Karpas-422 (cell line): ENCODE data around the gene IGSF23. TPM values are rescaled to one million over a fixed set of nuclear protein-coding genes. Genes with fewer than 3 reads are reported as not detected.
"Not testable (repeated sequence)": the region's sequence is repeated elsewhere in the genome, so short reads cannot be mapped to it uniquely, and the experiment has no call there.

Experiments used
- DNase-seq: peaks from one replicate; pipeline ENCODE4 v3.0.0-alpha.2; 2015
- H2AFZ ChIP-seq: fragments of 200-600 bp; sonication (generic); 2 replicates; pipeline ENCODE4 v1.6.1; 2014; ENCODE audit warnings: antibody characterized with exemption, low read length, mixed read lengths
- H3K27ac ChIP-seq: fragments of 200-600 bp; sonication (generic); 2 replicates; pipeline ENCODE4 v1.5.1; 2014; ENCODE audit warnings: mild to moderate bottlenecking, low read length, moderate library complexity
- H3K27me3 ChIP-seq: fragments of 200-600 bp; sonication (generic); 2 replicates; pipeline ENCODE4 v1.6.1; 2014; ENCODE audit warnings: low read length, mixed read lengths
- H3K36me3 ChIP-seq: fragments of 200-600 bp; sonication (generic); 2 replicates; pipeline ENCODE4 v1.6.1; 2014; ENCODE audit warnings: low read length, mixed read lengths; ENCODE audit not compliant: insufficient read depth
- H3K4me1 ChIP-seq: fragments of 200-600 bp; sonication (generic); 2 replicates; pipeline ENCODE4 v1.6.1; 2014; ENCODE audit warnings: mild to moderate bottlenecking, low read length, mixed read lengths
- H3K4me2 ChIP-seq: fragments of 200-600 bp; sonication (generic); 2 replicates; pipeline ENCODE4 v1.6.1; 2014; ENCODE audit warnings: low read length, low read depth, mild to moderate bottlenecking; ENCODE audit not compliant: poor library complexity, severe bottlenecking
- H3K4me3 ChIP-seq: fragments of 200-600 bp; sonication (generic); 2 replicates; pipeline ENCODE4 v1.5.1; 2014; ENCODE audit warnings: mild to moderate bottlenecking, antibody characterized with exemption, low read length, mixed read lengths
- H3K79me2 ChIP-seq: fragments of 200-600 bp; sonication (generic); 2 replicates; pipeline ENCODE4 v1.6.1; 2014; ENCODE audit warnings: mild to moderate bottlenecking, low read length, mixed read lengths
- H3K9ac ChIP-seq: fragments of 200-600 bp; sonication (generic); 2 replicates; pipeline ENCODE4 v1.6.0; 2014; ENCODE audit warnings: low read length
- H3K9me2 ChIP-seq: fragments of 200-600 bp; sonication (generic), shearing (Covaris generic); replicated peaks from 2 replicates; pipeline ENCODE4 v1.6.0; 2014; ENCODE audit warnings: mild to moderate bottlenecking, low read length, moderate library complexity; ENCODE audit not compliant: insufficient read depth
- H3K9me3 ChIP-seq: fragments of 300-700, 200-600 bp; sonication (generic); 2 replicates; pipeline ENCODE4 v1.6.1; 2014; ENCODE audit warnings: low read length, mixed read lengths
- H4K20me1 ChIP-seq: fragments of 200-600 bp; sonication (generic); 2 replicates; pipeline ENCODE4 v1.6.1; 2014; ENCODE audit warnings: mild to moderate bottlenecking, antibody characterized with exemption, low read length, low read depth; ENCODE audit not compliant: insufficient read depth
- total RNA-seq: library from RNA; depleted of rRNA; stranded (reverse); fragments of >200 nt; shearing (Covaris generic); gene quantifications from 2 replicates; pipeline ENCODE4 v1.2.3, GENCODE V29; 2014; ENCODE audit warnings: low replicate concordance

IGSF23 gene
- total RNA-seq, 1 experiment from 2014 or later = not detected

GRCh38 chr19:44603201-44603945, 10.0 kb upstream of the IGSF23 start:
- no peak for DNase-seq
- Histone ChIP-seq H3K9me3 (no peaks in the 10 kb centered on the region), H3K27ac (no peak overlapping the region), H2AFZ (no peak overlapping the region), H3K4me3 (no peak overlapping the region), H3K4me2 (no peak overlapping the region), H3K27me3 (no peaks in the 10 kb centered on the region), H3K9ac (no peak overlapping the region), H3K9me2 (no peaks in the 10 kb centered on the region), H3K79me2 (no peaks in the 10 kb centered on the region), H3K36me3 (no peaks in the 10 kb centered on the region), H3K4me1 (no peaks in the 10 kb centered on the region), H4K20me1 (no peaks in the 10 kb centered on the region)

DNA sequence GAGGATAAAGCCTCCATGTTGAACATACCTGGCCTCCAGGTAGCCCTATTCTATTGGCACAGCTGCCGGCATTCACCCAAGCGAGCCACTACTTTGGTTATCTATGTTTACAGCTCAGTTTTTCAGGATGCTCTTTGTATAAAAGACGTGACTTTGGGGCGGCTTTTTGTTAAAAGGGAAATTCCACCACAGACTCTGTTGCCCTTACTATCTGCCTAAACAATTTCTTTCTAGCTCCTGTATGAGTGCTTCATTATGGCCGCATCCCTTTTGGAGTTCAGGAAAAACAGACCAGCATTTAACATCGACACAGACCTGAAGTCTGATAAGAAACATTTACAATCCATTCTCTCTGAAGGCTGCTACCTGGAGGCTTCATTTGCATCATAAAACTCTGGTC, 9.1 kb upstream of the IGSF23 start:
- H3K36me3 ChIP-seq = no peaks in the 10 kb centered on the region
- H2AFZ ChIP-seq = no peak overlapping the region
- H4K20me1 ChIP-seq = no peaks in the 10 kb centered on the region
- no peaks in the 10 kb centered on the region for H3K4me1 ChIP-seq
- no peaks in the 10 kb centered on the region for H3K9me3 ChIP-seq
- no peaks in the 10 kb centered on the region for H3K79me2 ChIP-seq
- DNase-seq = no peak
- no peaks in the 10 kb centered on the region for H3K9me2 ChIP-seq
- H3K4me3 ChIP-seq = no peak overlapping the region
- no peaks in the 10 kb centered on the region for H3K27me3 ChIP-seq
- no peak overlapping the region for H3K9ac ChIP-seq
- no peak overlapping the region for H3K27ac ChIP-seq
- no peak overlapping the region for H3K4me2 ChIP-seq

- H3K27me3 ChIP-seq = no peaks in the 10 kb centered on the region
- no peaks in the 10 kb centered on the region for H3K36me3 ChIP-seq
- no peaks in the 10 kb centered on the region for H3K4me1 ChIP-seq
- no peak for DNase-seq
- no peaks in the 10 kb centered on the region for H4K20me1 ChIP-seq
- H3K27ac ChIP-seq = no peak overlapping the region
- H3K9ac ChIP-seq = no peak overlapping the region
- H3K4me3 ChIP-seq = no peak overlapping the region
- H2AFZ ChIP-seq = no peak overlapping the region
- H3K9me3 ChIP-seq = no peaks in the 10 kb centered on the region
- H3K79me2 ChIP-seq = no peaks in the 10 kb centered on the region
- no peak overlapping the region for H3K4me2 ChIP-seq
- H3K9me2 ChIP-seq = no peaks in the 10 kb centered on the region
Observed at GRCh38 chr19:44605547-44605946, 7.8 kb upstream of the IGSF23 start.

DNA sequence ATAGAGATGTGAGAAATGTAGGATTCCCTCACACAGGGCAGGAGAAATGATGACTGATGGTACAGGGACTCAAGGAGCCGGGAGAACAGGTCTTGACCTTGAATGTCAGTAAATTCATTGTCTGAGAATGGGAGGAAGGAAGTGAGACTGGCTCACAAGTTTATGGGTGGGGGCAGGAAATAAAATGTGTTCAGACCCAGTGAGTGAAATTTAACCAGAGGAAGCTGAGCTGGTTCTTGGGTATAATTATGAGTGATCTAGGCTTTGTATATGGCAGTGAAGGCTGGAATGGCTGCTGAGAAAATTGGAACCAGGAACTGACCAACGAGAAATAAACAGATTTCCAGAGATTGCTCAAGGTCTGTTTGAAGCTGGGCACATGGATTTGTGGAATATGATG, 6.3 kb upstream of the IGSF23 start:
- no peaks in the 10 kb centered on the region for H4K20me1 ChIP-seq
- H3K36me3 ChIP-seq = no peaks in the 10 kb centered on the region
- H3K27ac ChIP-seq = no peak overlapping the region
- H3K79me2 ChIP-seq = no peaks in the 10 kb centered on the region
- no peak overlapping the region for H3K4me2 ChIP-seq
- H3K9me2 ChIP-seq = no peaks in the 10 kb centered on the region
- no peaks in the 10 kb centered on the region for H3K27me3 ChIP-seq
- H2AFZ ChIP-seq = no peak overlapping the region
- no peak overlapping the region for H3K9ac ChIP-seq
- H3K4me3 ChIP-seq = no peak overlapping the region
- H3K9me3 ChIP-seq = no peaks in the 10 kb centered on the region
- DNase-seq = no peak
- H3K4me1 ChIP-seq = no peaks in the 10 kb centered on the region

DNA sequence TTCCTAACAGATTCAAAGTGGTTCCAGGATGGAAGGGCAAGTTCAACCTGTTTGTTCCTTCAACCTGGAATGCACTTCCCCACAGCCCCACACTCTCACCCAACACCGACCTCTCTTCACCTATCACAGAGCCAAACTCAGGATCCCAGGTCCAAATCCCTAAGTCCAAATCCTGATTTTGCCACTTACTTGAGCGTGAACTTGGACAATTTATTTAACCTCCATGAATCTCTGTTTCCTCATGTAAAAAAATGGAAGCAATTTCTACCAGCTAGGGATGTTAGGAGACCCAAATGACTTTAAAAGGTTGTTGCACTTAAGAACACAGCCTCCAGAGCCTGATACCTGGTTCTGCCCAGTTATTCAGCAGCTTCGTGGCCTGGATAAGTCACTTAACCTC, 5.4 kb upstream of the IGSF23 start:
- Histone ChIP-seq H3K36me3 (no peaks in the 10 kb centered on the region), H2AFZ (no peak overlapping the region), H3K4me3 (no peak overlapping the region), H3K27ac (no peak overlapping the region), H3K27me3 (no peaks in the 10 kb centered on the region), H3K4me1 (no peaks in the 10 kb centered on the region), H3K4me2 (no peak overlapping the region), H3K9ac (no peak overlapping the region), H3K9me2 (no peaks in the 10 kb centered on the region), H4K20me1 (no peaks in the 10 kb centered on the region), H3K9me3 (no peaks in the 10 kb centered on the region), H3K79me2 (no peaks in the 10 kb centered on the region)
- no peak for DNase-seq

GRCh38 chr19:44608391-44608821, 5.0 kb upstream of the IGSF23 start:
- Histone ChIP-seq H3K9me3 (no peaks in the 10 kb centered on the region), H3K4me2 (no peak overlapping the region), H3K9me2 (no peaks in the 10 kb centered on the region), H3K79me2 (no peaks in the 10 kb centered on the region), H2AFZ (no peak overlapping the region), H4K20me1 (no peaks in the 10 kb centered on the region), H3K27me3 (no peaks in the 10 kb centered on the region), H3K4me1 (no peaks in the 10 kb centered on the region), H3K4me3 (no peak overlapping the region), H3K36me3 (no peaks in the 10 kb centered on the region), H3K9ac (no peak overlapping the region), H3K27ac (no peak overlapping the region)
- DNase-seq = no peak

DNA sequence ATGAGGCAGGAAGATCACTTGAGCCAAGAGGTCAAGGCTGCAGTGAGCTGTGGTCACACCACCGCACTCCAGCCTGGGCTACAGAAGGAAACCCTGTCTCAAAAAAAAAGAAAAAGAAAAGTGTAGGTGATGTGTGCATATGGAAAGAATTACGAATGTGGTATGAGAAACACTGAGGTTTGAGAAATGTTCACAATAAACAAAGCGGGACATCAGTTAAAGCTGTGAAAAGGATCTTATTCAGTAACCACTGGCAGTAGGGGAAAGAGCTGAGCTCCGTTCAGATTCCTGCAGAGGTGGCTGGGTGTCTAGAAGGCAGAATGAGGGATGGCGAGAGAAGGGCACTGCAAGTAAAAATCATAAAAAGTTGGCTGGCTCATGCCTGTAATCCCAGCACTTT, 4.1 kb upstream of the IGSF23 start:
- H3K9me3 ChIP-seq = no peaks in the 10 kb centered on the region
- no peak for DNase-seq
- no peak overlapping the region for H3K27ac ChIP-seq
- H3K4me1 ChIP-seq = no peaks in the 10 kb centered on the region
- no peaks in the 10 kb centered on the region for H3K9me2 ChIP-seq
- H3K4me2 ChIP-seq = no peak overlapping the region
- H3K27me3 ChIP-seq = no peaks in the 10 kb centered on the region
- H3K79me2 ChIP-seq = no peaks in the 10 kb centered on the region
- no peaks in the 10 kb centered on the region for H3K36me3 ChIP-seq
- H4K20me1 ChIP-seq = no peaks in the 10 kb centered on the region
- H3K4me3 ChIP-seq = no peak overlapping the region
- no peak overlapping the region for H3K9ac ChIP-seq
- H2AFZ ChIP-seq = no peak overlapping the region

DNA sequence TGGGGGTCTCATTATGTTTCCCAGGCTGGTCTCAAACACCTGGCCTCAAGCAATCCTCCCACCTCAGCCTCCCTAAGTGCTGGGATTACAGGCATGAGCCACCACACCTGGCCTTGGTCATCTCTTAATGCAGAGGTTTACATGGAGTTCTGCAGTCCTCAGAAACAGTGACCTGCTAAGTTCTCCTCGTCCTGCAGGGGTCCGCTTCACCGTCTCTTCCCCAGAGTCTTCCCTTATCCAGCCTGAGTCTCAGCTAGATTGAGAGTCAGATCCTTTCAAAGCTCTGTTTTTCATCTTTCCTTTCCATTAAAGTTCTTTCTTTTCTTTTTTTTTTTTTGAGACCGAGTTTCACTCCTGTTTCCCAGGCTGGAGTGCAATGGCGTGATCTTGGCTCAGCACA, 2.9 kb upstream of the IGSF23 start:
- not testable (repeated sequence) for DNase-seq, H3K36me3 ChIP-seq, H3K4me1 ChIP-seq, H4K20me1 ChIP-seq, H3K79me2 ChIP-seq, H3K9ac ChIP-seq, H2AFZ ChIP-seq, H3K27me3 ChIP-seq, H3K27ac ChIP-seq, H3K4me3 ChIP-seq, H3K4me2 ChIP-seq, H3K9me2 ChIP-seq, H3K9me3 ChIP-seq
